Daoy (cell line): Measurements from ENCODE around the gene TRAK2. TPM values are rescaled to one million over a fixed set of nuclear protein-coding genes. Genes with fewer than 3 reads are reported as not detected.
"Not testable (repeated sequence)": the region's sequence is repeated elsewhere in the genome, so short reads cannot be mapped to it uniquely, and the experiment has no call there.

Experiments used
- DNase-seq: peaks from one replicate; pipeline ENCODE4 v3.0.0-alpha.2; 2015; ENCODE audit warnings: low read depth
- total RNA-seq: library from RNA; depleted of rRNA; stranded (reverse); fragments of >200 nt; shearing (Covaris generic); gene quantifications from 2 replicates; pipeline ENCODE4 v1.2.3, GENCODE V29; 2014

Gene TRAK2
- total RNA-seq, 1 experiment from 2014 or later = 14.2 TPM

GRCh38 chr2:201414099-201415023 lies 36.9 kb downstream of the TRAK2 start:
- no peak for DNase-seq

DNA sequence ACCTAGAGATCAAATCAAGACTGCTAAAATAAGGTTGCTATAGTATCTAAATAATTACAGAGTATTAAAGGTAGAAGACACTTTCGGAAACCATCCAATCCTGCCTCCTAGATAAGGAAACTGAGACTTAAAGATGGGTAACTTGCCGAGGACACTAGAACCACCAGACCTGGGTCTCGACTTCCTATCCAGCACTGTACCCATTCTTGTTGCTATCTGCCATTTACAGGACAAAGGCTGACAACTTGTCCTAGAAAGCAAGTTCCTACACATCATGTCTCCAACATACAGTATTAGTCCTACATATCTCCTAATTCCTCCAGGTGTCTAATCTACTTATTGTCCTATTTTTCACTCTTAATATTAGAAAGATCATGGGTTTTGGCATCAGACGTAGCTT lies 37.7 kb downstream of the TRAK2 start:
- no peak for DNase-seq

DNA sequence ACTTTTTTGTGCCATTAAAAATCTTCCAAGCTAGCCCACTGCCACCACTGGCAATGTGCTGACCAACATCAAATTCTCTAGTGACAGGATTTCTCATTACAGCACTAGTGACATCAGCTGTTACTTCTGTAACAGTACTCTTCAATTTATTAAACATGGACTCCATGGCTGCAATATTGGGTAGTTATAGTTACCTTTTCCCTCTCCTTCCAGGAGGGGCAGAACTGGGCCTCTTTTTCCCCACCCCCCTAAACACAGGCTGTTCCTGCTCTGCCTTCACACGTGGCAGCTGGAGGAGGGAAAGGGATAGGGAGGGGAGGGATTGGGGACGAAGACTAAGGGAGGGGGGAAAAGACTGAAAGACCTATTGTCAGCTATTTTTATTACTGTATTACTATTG lies 38.1 kb downstream of the TRAK2 start:
- DNase-seq = no peak

DNA sequence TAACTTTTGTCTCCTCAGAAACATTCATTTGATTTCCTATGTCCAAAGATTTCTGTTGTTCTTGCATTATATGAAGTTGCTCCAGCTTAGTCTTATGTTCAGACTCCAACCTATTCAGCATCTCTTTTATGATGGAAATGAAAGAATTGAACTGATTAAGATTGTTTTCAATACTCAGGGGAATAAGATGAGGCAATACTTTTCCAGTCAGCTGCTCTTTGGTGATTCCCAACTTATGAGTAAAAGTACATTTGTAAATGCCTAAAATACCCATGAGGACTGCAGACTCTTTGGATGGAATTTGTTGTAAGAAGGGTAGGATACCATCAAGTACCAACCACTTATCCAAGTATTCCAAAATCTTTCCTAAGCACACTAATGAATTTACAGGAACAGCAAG lies 39.8 kb downstream of the TRAK2 start:
- DNase-seq = no peak

DNA sequence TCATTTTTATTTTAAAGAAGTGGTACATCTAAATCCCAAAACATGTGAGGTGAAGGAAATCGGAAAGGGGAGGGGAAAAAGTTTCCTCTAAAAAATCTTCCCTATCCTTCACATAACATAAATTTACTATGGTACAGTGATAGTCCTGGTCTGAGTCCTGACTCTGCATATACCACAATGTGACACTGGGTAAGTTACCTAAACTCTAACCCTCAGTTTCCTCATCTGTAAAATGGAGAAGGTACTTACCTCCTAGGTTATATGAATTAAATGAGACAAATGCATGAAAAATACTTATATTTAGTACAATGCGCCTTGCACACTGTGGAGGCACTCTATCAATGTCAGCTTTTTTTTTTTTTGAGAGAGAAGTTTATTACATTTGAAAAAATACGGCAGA lies 42.3 kb downstream of the TRAK2 start:
- no peak for DNase-seq

GRCh38 chr2:201407265-201407664 lies 44.0 kb downstream of the TRAK2 start:
- DNase-seq = no peak

DNA sequence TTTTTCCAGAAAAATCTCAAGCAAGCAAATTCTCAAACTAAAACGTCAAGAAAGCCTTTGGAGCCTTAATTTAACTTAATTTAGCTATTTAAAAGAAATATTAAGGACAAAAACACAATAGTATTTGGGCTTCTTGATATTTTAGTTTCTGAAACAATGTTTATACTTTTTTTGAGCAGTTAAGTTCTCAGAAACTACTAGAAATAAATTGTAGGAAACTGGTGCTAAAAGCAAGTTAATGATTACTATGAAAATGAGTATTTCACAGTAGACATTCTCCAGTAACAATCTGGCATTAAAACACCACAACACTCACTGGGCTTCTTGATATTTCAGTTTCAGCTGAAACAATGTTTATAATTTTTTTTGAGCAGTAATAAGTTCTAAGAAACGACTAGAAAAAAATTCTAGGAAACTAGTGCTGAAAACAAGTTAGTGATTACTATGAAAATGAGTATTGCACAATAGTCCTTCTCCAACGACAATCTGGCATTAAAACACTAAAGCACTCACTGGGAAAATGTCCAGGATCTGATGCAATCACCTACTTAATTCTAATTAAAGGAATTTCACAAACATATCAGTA lies 45.1 kb downstream of the TRAK2 start:
- DNase-seq = no peak

- DNase-seq = no peak
These were observed 46.5 kb downstream of the TRAK2 start for GRCh38 chr2:201404699-201405280.

- DNase-seq = peak; percentile 22
These were observed 47.4 kb downstream of the TRAK2 start for GRCh38 chr2:201403880-201404279.

DNA sequence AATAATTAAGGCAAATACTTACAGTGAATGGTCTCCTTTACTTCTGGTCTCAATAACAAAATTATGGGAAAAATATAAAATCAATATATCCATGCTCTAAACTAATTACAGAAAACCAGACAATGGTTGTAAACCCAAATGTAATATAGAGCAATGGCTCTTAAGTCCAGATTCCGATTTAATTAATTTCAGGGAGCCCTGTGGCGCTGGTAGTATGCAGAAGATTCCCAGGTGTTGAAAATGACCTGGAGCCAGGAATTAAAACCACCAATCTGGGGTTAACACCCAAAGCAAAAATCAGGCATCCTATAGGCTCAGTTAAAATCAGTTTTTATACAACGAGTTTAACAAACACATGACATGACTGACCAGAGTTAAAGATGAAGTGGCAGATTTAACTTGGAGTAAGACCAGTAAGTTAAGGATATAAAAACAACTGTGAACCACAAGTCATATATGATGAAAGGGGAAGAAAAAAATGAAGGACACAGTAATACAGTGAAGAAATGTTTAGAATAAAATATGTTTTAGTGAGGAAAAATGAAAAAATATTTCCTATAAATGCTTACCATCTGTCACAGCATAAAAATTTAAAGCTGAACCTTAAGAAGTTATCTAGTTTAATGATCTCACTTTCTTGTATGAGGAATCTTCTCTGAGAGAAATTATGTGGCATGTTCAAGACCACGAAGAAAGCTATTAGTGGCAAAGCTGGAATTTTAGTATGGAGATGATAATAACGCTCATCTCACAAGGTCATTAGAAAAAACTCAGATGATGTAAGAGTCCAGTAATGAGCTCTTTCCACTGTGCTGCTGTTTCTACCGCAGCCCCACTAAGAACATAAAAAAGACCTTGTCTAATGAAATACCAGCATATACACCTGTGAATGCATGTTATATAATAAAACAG lies 48.4 kb downstream of the TRAK2 start:
- no peak for DNase-seq

DNA sequence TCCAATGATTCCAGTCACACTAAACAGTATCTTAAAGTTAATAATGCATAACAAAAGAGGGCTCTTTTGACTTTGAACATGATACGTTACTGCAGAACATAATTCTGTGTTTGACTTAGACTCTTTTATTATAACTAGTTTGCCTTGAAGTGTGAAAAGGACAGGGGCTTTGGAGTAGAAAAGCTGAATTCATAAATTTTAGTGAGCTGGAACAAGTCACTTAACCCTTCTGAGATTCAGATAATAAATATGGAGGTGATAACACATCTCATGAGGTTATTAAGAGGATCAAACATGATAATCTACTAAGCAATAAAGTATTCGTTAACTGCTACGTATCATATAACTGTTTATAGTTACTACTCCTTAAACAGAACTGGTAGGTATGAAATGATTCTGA lies 49.4 kb downstream of the TRAK2 start:
- DNase-seq = no peak

DNA sequence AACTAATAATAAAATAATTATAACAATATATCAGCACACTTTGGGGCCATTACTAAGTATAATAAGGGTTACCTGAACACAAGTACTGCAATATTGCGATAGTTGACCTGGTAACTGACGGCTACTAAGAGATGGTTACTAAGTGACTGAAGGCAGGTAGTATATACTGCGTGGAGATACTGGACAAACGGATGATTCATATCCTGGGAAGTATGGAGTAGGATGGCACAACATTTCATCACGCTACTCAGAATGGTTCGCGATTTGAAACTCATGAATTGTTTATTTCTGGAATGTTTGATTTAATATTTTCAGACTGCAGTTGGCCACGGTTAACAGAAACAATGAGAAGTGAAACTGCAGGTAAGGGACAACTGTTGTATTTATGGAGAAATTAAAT lies 54.7 kb downstream of the TRAK2 start:
- no peak for DNase-seq

GRCh38 chr2:201383136-201383535 lies 68.1 kb downstream of the TRAK2 start:
- no peak for DNase-seq

- DNase-seq = no peak
These were observed 72.5 kb downstream of the TRAK2 start for GRCh38 chr2:201378496-201379397.

DNA sequence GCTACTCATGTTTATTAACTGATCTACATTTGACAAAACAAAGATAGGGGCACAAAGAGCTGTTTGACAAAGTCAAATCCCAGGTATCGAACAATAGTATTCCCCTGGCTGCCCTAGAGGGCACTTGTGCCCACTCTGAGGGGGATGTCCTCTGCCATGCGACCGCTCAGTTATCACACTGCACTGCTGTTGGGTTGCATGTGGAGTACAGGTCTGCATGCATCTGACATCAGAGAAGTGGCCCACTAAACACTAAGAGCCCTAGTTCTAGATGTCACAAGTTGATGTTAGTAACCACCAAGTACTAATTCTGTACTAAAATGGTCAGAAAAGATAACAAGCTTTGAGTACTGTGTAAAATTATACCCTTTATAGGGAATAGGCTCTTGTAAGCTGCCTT lies 74.0 kb downstream of the TRAK2 start:
- no peak for DNase-seq

DNA sequence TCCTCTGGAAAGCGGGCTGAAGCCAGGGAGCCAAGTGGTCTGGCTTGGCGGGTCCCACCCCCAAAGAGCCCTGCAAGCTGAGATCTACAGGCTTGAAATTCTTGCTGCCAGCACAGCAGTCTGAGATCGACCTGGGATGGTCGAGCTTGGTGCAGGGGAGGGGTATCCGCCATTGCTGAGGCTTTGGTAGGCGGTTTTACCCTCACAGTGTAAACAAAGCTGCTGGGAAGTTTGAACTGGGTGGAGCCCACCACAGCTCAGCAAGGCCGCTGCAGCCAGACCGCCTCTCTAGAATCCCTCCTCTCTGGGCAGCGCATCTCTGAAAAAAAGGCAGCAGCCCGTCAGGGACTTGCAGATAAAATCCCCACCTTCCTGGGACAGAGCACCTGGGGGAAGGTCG lies 81.5 kb downstream of the TRAK2 start:
- no peak for DNase-seq

GRCh38 chr2:201369318-201369717 lies 81.9 kb downstream of the TRAK2 start:
- not testable (repeated sequence) for DNase-seq

DNA sequence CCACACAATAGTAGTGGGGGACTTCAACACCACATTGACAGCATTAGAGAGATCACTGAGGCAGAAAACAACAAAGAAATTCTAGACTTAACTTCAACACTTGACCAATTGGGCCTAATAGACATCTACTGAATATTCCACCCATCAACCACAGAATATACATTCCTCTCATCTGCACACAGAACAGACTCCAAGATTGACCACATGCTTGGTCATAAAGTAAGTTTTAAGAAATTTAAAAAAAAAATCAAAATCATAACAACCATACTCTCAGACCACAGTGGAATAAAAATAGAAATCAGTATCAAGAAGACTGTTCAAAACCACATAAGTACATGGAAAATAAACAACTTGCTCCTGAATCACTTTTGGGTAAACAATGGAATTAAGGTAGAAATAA lies 85.1 kb downstream of the TRAK2 start:
- no peak for DNase-seq

- DNase-seq = peak; percentile 34
These were observed 87.2 kb downstream of the TRAK2 start for GRCh38 chr2:201363857-201364560.

DNA sequence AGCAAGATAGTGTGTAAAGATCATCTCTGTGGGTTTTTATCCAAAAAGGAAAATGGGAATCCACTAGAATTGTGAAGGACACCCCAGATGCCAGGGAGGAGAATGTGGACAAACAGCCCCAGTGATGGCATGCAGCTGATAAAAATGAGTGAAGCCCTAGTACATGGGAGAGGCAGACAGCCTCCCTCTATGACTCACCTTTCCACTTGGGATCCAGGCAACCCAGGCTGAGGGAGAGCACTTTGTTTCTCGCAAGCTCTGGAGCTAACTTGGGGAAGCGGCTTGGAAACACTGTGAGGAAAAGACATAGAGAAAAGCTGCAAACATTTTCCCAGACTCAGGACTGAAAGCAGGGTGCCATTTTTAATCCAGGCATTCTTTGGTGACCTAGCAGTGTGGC lies 88.9 kb downstream of the TRAK2 start:
- DNase-seq = no peak
